HFF-Myc (cell line): ENCODE results near the gene LRP3.

Experiments
- DNase-seq: peaks from one replicate; pipeline ENCODE4 v3.0.0-alpha.2; 2011; ENCODE audit warnings: low read depth; ENCODE audit errors: extremely low read depth
- H3K4me3 ChIP-seq: replicated peaks from 2 replicates; pipeline ENCODE4 v1.5.1; 2011; ENCODE audit warnings: low read depth, mild to moderate bottlenecking, control low read depth, low read length
- TF ChIP-seq, protein P1 (sequence below): IDR thresholded peaks from 2 replicates; pipeline ENCODE4 v1.5.1; 2012; ENCODE audit warnings: mild to moderate bottlenecking, low read depth, low read length, control low read depth; ENCODE audit errors: missing control alignments

Gene LRP3

DNA sequence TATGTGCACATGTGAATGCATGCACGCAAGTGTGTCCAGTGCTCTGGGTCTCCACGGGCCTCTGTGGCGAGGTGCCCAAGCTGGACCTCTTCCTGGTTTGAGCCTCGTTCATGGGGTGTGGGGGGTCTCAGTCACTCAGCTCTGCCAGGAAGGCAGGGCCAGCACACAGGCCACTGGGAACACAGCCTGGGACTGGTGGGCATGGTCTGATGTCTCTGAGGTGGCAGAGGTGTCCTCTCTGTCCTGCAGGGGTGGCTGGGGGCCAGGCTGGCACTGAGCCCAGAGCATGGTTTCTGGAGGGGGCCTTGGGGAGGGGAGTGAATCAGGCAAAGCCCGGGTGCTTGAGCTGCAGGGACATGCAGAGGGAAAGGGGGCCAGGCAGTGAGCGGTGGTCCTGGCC lies 9.4 kb downstream of the LRP3 start:
- TF ChIP-seq, protein P1, sequence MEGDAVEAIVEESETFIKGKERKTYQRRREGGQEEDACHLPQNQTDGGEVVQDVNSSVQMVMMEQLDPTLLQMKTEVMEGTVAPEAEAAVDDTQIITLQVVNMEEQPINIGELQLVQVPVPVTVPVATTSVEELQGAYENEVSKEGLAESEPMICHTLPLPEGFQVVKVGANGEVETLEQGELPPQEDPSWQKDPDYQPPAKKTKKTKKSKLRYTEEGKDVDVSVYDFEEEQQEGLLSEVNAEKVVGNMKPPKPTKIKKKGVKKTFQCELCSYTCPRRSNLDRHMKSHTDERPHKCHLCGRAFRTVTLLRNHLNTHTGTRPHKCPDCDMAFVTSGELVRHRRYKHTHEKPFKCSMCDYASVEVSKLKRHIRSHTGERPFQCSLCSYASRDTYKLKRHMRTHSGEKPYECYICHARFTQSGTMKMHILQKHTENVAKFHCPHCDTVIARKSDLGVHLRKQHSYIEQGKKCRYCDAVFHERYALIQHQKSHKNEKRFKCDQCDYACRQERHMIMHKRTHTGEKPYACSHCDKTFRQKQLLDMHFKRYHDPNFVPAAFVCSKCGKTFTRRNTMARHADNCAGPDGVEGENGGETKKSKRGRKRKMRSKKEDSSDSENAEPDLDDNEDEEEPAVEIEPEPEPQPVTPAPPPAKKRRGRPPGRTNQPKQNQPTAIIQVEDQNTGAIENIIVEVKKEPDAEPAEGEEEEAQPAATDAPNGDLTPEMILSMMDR: no peak
- DNase-seq: no peak
- no peak overlapping the region for H3K4me3 ChIP-seq

DNA sequence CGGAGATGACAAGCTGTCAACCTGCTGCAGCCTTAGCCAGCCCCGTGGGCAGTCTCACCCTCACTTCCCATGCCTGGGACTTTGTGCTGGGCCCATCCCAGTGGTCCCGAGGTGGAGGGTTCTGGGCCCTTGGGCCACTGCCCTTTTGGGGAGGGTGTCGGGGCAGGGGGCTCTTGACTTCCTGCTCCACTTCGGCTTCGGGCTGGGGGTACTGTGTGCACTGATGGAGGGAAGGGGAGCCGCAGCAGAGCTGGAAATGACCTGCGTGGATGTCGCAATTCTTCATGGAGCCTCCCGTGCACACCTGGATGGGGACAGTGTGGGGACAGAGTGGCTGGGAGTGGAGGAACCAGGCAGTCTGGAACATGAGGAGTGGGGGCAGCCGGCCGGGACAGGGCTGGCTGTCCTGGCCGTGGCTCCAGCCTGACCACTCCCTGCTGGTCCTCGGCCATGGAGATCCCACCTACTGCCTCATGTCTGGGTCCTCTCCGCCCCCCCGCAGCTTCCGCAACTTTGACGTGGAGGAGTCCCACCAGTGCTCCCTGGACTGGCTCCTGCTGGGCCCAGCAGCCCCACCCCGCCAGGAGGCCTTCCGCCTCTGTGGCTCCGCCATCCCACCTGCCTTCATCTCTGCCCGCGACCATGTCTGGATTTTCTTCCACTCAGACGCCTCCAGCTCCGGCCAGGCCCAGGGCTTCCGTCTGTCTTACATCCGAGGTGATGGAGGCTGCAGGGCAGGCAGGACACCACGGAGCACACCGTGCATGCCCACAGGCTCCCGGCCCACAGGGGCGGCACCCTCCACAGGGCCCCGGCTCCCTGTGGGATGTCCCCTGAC lies 10.2 kb downstream of the LRP3 start:
- TF ChIP-seq, protein P1: no peak
- no peak overlapping the region for H3K4me3 ChIP-seq
- no peak for DNase-seq

DNA sequence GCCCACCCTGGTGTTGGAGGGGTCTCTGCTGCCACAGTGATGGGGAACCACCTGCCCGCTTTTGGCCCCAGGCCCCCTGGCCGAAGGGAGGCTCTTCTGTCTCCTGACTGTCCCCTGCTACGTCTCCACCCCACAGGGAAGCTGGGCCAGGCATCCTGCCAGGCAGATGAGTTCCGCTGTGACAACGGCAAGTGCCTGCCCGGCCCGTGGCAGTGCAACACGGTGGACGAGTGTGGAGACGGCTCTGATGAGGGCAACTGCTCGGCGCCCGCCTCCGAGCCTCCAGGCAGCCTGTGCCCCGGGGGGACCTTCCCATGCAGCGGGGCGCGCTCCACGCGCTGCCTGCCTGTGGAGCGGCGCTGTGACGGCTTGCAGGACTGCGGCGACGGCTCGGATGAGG lies 11.0 kb downstream of the LRP3 start:
- H3K4me3 ChIP-seq: no peak overlapping the region
- no peak for DNase-seq
- TF ChIP-seq, protein P1: no peak

DNA sequence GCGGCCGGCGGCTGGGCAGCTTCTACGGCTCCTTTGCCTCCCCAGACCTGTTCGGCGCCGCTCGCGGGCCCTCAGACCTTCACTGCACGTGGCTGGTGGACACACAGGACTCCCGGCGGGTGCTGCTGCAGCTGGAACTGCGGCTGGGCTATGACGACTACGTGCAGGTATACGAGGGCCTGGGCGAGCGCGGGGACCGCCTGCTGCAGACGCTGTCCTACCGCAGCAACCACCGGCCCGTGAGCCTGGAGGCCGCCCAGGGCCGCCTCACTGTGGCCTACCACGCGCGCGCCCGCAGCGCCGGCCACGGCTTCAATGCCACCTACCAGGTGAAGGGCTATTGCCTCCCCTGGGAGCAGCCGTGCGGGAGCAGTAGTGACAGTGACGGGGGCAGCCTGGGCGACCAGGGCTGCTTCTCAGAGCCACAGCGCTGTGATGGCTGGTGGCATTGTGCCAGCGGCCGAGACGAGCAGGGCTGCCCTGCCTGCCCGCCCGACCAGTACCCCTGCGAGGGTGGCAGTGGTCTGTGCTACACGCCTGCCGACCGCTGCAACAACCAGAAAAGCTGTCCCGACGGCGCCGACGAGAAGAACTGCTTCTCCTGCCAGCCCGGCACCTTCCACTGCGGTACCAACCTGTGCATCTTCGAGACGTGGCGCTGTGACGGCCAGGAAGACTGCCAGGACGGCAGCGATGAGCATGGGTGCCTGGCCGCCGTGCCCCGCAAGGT lies 11.6 kb downstream of the LRP3 start:
- TF ChIP-seq, protein P1: no peak
- DNase-seq: no peak
- no peak overlapping the region for H3K4me3 ChIP-seq

DNA sequence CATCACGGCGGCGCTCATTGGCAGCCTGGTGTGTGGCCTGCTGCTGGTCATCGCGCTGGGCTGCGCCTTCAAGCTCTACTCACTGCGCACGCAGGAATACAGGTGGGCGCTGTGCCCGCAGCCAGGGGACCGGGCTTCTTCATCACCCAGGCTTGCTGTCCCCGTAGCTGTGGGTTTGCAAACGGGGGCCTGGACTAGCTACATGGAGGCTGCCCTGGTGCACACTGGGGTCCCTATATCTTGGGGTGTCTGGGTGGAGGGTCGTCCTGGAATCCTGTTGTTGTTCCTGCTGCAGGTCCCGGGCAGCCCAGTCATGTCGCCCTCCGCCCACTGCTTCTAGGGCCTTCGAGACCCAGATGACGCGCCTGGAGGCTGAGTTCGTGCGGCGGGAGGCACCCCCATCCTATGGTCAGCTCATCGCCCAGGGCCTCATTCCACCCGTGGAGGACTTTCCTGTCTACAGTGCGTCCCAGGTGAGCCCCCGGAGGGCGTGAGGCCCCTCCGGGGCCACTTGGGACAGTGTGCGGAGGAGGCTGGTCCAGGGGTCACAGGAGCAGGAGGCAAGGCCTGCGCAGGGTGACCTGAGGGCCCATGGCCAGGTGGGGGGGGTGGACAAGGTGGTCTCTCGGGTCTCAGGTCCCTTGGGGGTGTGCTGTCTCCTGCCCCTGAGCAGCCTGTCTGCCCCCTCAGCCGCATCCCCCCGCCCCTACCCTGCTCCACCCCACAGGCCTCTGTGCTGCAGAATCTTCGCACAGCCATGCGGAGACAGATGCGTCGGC lies 12.3 kb downstream of the LRP3 start:
- TF ChIP-seq, protein P1: no peak
- no peak overlapping the region for H3K4me3 ChIP-seq
- DNase-seq: no peak

DNA sequence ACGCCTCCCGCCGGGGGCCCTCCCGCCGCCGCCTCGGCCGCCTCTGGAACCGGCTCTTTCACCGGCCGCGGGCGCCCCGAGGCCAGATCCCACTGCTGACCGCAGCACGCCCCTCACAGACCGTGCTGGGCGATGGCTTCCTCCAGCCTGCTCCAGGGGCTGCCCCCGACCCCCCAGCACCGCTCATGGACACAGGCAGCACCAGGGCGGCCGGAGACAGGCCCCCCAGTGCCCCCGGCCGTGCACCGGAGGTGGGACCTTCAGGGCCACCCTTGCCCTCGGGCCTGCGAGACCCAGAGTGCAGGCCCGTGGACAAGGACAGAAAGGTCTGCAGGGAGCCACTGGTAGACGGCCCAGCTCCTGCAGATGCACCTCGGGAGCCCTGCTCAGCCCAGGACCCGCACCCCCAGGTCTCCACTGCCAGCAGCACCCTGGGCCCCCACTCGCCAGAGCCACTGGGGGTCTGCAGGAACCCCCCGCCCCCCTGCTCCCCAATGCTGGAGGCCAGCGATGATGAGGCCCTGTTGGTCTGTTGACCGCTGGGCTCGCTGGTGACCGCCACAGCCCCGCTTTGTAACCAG lies 13.0 kb downstream of the LRP3 start:
- no peak overlapping the region for H3K4me3 ChIP-seq
- DNase-seq: no peak
- TF ChIP-seq, protein P1: no peak
